ENCODE measurements around the gene RPS14.

- TF ChIP-seq CTCF (IDR thresholded peaks at IDR 0.05; ENCODE audit: control extremely low read depth in 1 of 3, insufficient read depth in 1 of 3, low read depth in 1 of 3, low read length in 3 of 3) (peak; percentile 85 to 93 (median 88)), NANOG (IDR thresholded peaks at IDR 0.05; ENCODE audit: insufficient read depth, low read depth, low read length, poor library complexity, severe bottlenecking) (no peak), KDM5A (IDR thresholded peaks at IDR 0.05; ENCODE audit: low read length) (no peak), CHD2 (IDR thresholded peaks at IDR 0.05; ENCODE audit: low read length) (no peak), CREB1 (IDR thresholded peaks at IDR 0.05) (0 out of 2 replicates have a peak, but pooled peaks have one; percentile 41), POLR2A (IDR thresholded peaks at IDR 0.05; ENCODE audit: control extremely low read depth in 1 of 2, low read depth in 2 of 2, low read length in 2 of 2) (no peak), EZH2 (IDR thresholded peaks at IDR 0.05; ENCODE audit: low read depth, low read length, severe bottlenecking) (no peak), TAF7 (optimal IDR thresholded peaks at IDR 0.05; ENCODE audit: borderline replicate concordance, low read depth, low read length) (no peak), EP300 (IDR thresholded peaks at IDR 0.05; ENCODE audit: borderline replicate concordance in 1 of 2, low read depth in 2 of 2, low read length in 2 of 2) (no peak), MAX (IDR thresholded peaks at IDR 0.05) (peak; percentile 96), HDAC2 (IDR thresholded peaks at IDR 0.05; ENCODE audit: borderline replicate concordance in 1 of 2, low read depth in 2 of 2, low read length in 2 of 2) (peak in 1 of 2 experiments; percentile 38; a peak in 1 of 4 replicates)
These were observed 13.3 kb downstream of the RPS14 start for GRCh38 chr5:150436141-150436680.
